NCI-H345 (cell line): ENCODE data around the gene FSD1L.
"Not testable (repeated sequence)": the region's sequence is repeated elsewhere in the genome, so short reads cannot be mapped to it uniquely, and the experiment has no call there.

Source experiments
- DNase-seq: peaks from one replicate; lab custom pipeline; 2025; lab: John Stamatoyannopoulos, UW

The FSD1L gene

GRCh38 chr9:105484226-105484625, 36.4 kb downstream of the FSD1L start:
- DNase-seq: no peak

DNA sequence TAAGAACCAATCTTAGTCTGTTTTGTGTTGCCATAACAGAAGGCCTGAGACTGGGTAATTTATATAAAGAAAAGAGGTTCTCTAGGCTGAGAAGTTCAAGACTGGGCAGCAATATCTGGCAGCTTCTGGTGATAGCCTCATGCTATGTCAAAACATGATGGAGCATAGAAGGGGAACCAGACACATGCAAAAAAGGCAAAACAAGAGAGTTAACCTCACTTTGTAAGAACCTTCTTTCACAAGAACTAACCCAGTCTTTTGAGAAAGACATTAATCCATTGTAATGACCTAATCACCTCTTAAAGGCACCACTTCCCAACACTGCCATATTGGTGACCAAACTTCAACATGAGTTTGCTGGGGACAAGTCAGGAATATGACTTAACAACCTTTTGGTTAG, 37.3 kb downstream of the FSD1L start:
- DNase-seq: no peak

- DNase-seq: no peak
Measured at GRCh38 chr9:105496826-105497225, 49.0 kb downstream of the FSD1L start.

DNA sequence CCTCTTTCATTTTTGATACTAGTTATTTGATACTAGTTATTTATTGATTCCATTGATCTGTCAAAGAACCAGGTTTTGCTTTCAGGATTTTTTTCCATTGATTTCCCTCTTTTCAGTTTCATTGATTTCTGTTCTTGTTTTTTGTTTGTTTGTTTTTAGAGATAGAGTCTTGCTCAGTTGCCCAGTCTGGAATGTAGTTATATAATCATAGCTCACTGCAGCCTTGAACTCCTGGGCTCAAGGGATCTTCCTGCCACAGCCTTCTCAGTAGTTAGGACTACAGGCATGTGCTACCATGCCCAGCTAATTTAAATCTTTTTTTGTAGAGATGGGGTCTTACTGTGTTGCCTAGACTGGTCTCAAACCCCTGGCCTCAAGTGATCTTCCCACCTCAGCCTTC, 49.9 kb downstream of the FSD1L start:
- no peak for DNase-seq

GRCh38 chr9:105500108-105500766, 52.4 kb downstream of the FSD1L start:
- DNase-seq: no peak

DNA sequence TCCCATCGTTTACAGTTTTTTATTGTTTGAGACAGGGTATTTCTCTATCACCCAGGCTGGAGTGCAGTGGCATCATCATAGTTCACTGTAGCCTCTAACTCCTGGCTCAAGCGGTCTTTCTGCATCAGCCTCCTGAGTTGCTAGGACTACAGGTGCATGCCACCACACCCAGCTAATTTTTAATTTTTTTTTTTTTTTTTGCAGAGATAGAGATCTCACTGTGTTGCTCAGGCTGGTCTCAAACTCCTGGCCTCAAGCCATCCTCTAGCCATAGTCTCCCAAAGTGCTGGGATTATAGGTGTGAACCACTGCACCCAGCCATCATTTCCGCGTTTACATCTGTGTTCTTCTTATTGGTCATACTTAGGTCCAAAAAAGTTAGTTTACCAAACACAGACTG, 53.6 kb downstream of the FSD1L start:
- DNase-seq: no peak

DNA sequence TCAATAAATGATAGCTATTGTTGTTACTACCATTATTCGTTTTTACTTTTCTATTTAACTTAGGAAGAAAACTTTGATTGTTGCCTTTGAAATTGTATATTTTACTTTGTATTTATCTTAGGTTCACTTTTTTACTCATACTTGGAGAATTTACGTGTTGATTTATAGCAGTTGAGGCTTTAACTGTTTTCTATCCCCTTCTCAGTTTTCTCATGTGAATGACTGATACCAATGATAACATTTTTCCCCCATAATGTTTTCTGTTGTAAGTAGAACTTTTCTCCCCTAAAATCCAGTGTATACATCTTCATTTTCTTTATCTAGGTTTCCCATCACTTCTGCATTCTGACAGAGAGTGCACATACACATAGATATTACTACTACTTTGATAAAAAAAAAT, 54.4 kb downstream of the FSD1L start:
- no peak for DNase-seq

DNA sequence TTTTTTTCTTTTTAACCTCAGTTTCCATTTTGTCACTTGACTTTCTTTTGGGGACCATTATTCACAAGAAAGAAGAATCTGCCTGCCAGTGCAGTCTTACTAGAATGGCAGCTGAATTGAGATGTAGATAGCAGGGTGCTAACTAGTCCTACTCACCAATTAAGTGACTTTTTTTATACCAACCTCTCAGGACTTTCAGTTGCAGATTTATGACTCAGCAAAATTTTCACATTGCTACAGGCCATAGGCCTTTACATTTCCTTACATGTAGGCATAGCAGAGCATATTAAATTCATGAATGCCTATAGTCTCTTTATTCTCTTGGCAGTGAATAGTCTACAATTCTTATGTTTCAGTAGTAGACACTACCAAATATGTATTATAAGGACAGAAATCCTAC, 56.0 kb downstream of the FSD1L start:
- no peak for DNase-seq

GRCh38 chr9:105507096-105507790, 59.4 kb downstream of the FSD1L start:
- DNase-seq: no peak

DNA sequence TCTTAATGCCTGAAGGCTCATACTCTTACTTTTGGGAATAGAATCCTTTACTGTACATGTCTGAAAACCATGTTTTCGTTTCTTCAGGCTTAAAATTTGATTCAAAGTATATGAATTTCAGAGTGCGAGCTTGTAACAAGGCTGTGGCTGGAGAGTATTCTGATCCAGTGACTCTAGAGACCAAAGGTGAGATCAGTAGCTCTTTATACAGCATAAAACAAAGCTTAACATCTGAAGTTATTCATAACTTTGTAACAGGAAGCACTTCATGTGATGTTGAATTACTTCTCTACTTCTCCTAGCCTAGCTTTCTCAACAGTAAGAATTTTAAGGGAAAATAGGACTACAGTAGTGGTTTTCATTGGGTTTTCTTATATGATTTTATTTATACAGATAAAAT, 60.7 kb downstream of the FSD1L start:
- DNase-seq: no peak

DNA sequence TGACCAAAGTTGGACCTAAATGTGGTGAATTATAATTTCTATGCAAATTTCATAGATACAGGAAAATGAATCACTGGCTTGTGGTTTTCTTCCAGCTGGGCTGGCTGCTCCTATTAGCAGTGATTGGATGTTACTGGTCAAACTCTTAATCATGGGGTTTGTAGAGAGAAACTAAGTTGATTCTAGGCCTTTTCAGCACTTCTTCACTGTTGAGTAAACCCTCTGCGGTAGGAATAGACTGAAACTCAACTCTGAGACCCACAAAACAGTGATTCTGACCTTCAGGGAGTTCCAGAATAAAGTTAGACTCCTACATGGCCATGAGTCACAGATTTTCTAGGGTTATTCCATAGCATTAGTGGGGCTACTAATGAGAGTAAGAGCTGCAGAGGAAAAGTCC, 62.2 kb downstream of the FSD1L start:
- no peak for DNase-seq

GRCh38 chr9:105511446-105511845, 63.6 kb downstream of the FSD1L start:
- no peak for DNase-seq

GRCh38 chr9:105515811-105516413, 68.1 kb downstream of the FSD1L start:
- no peak for DNase-seq

DNA sequence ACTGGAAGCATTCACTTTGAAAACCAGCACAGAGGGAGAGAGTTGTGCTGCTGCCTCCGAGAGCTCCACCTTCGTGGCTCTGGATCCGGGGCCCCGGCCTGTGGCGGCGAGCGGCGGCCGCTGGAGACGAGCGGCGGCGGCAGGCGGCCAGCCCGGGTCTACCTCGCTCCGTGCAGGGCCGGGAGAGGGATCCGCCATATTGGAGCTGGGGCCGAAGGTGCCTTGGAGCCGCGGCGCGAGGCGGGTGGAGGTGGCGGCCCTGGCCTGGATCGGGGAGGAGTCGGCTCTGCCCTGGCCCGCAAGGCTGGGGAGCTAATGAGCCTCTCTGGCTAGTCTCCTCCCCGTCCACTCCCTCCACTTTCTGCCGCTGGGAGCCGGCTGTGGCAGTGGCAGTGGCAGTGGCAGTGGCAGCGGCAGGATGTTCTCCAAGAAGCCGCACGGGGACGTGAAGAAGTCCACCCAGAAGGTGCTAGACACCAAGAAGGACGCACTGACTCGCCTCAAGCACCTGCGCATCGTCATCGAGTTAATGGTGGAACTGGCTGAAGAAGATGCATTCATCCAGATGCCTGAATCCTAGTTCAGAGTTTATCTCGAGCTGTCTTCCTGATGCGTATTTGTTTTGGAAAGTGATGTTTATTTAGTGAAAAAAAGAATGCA, 72.0 kb downstream of the FSD1L start:
- DNase-seq: not testable (repeated sequence)

GRCh38 chr9:105520992-105521391, 73.2 kb downstream of the FSD1L start:
- DNase-seq: not testable (repeated sequence)

- DNase-seq: not testable (repeated sequence)
Measured at GRCh38 chr9:105522618-105523385, 75.0 kb downstream of the FSD1L start.

DNA sequence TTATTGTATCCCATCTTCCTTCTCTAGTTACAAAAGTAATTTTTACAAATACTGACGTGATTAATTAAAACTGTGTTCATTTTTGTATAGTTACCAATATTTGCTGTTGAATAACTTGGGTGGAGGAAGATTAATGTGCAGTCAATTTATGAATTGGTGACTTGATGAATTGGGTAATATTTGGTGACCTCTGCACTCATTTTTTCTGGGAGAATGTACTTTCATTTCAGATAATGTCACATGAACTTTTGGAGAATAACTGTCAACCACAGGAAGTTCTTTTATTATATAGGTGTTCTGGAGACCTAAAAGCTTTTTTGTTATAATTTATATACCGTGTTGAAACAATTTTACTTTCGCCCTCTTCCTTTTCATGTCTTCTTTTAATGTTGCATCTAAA, 83.7 kb downstream of the FSD1L start:
- no peak for DNase-seq

- no peak for DNase-seq
Measured at GRCh38 chr9:105535920-105536668, 88.3 kb downstream of the FSD1L start.

GRCh38 chr9:105539452-105539851, 91.6 kb downstream of the FSD1L start:
- no peak for DNase-seq

DNA sequence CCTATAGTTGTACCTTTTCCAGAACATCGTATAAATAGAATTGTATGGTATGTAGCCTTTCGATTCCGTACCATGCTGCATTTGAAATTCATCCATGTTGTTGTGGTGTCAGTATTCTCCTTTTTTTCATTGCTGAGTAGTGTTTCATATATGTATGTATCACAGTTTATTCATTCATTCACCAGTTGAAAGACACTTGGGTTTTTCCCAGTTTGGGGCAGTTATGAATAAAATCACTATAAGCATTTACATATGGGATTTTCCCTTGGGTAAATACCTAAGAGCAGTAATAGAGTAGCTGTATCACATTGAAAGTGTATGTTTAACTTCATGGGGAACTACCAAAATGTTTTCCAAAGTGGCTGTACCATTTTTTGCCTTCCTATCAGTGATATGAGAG, 94.0 kb downstream of the FSD1L start:
- no peak for DNase-seq

DNA sequence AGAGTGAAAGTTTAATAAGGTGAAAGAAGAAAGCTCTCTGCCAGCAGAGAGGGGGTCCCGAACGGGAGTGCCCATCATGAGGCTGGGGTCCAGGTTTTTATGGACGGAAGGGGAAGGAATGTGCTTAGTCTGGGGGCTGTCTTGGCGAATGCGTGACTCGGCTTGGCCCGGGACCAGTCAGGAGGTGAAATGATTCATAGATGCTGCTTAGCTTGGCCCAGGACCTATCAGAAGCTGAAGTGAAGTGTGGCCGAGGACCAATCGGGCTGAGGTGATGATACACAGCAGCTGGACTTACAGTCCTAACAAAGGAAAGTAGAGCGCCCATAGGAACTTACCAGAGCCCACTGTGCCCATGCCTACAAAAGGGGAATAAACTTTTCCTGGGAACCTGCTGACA, 106.2 kb downstream of the FSD1L start:
- DNase-seq: no peak
